HEK293 (cell line): Measurements from ENCODE around the gene CYP27B1.

Experiments used
- FEZF1 ChIP-seq: fragments of 450-650 bp; formaldehyde crosslinking; IDR thresholded peaks from 2 replicates; pipeline ENCODE4 v1.5.1; 2016; ENCODE audit warnings: missing biosample characterization, missing genetic modification characterization
- KLF17 ChIP-seq: fragments of 450-650 bp; formaldehyde crosslinking; IDR thresholded peaks from 2 replicates; pipeline ENCODE4 v1.5.1; 2016; ENCODE audit warnings: missing biosample characterization, missing genetic modification characterization
- PATZ1 ChIP-seq: fragments of 450-650 bp; formaldehyde crosslinking; IDR thresholded peaks from 2 replicates; pipeline ENCODE4 v1.5.1; 2016; ENCODE audit warnings: missing biosample characterization, missing genetic modification characterization
- SCRT2 ChIP-seq: fragments of 450-650 bp; formaldehyde crosslinking; IDR thresholded peaks from 2 replicates; pipeline ENCODE4 v1.5.1; 2016; ENCODE audit warnings: missing biosample characterization, missing genetic modification characterization
- YY2 ChIP-seq: fragments of 450-650 bp; formaldehyde crosslinking; IDR thresholded peaks from 2 replicates; pipeline ENCODE4 v1.5.1; 2016; ENCODE audit warnings: missing biosample characterization, missing genetic modification characterization
- ZBTB11 ChIP-seq: fragments of 450-650 bp; formaldehyde crosslinking; conservative IDR thresholded peaks from 2 replicates; pipeline ENCODE4 v1.5.1; 2016; ENCODE audit warnings: low read depth, missing biosample characterization, missing genetic modification characterization
- ZBTB21 ChIP-seq: fragments of 450-650 bp; formaldehyde crosslinking; IDR thresholded peaks from 2 replicates; pipeline ENCODE4 v1.5.1; 2017; ENCODE audit warnings: missing biosample characterization, missing genetic modification characterization
- ZBTB7A ChIP-seq: fragments of 450-650 bp; formaldehyde crosslinking; IDR thresholded peaks from 2 replicates; pipeline ENCODE4 v1.5.1; 2016; ENCODE audit warnings: low read depth, missing biosample characterization, missing genetic modification characterization
- ZBTB8A ChIP-seq: fragments of 450-650 bp; formaldehyde crosslinking; IDR thresholded peaks from 2 replicates; pipeline ENCODE4 v1.5.1; 2016; ENCODE audit warnings: missing biosample characterization, missing genetic modification characterization
- ZIC2 ChIP-seq: fragments of 450-650 bp; formaldehyde crosslinking; IDR thresholded peaks from 2 replicates; pipeline ENCODE4 v1.5.1; 2016; ENCODE audit warnings: missing biosample characterization, missing genetic modification characterization
- ZNF114 ChIP-seq: fragments of 450-650 bp; formaldehyde crosslinking; IDR thresholded peaks from 2 replicates; pipeline ENCODE4 v1.5.0; 2017; ENCODE audit warnings: missing biosample characterization, missing genetic modification characterization
- ZNF132 ChIP-seq: fragments of 450-650 bp; formaldehyde crosslinking; IDR thresholded peaks from 2 replicates; pipeline ENCODE4 v1.5.1; 2017; ENCODE audit warnings: missing biosample characterization, missing genetic modification characterization, borderline replicate concordance
- ZNF239 ChIP-seq: fragments of 450-650 bp; formaldehyde crosslinking; IDR thresholded peaks from 2 replicates; pipeline ENCODE4 v1.5.1; 2016; ENCODE audit warnings: missing biosample characterization, missing genetic modification characterization
- ZNF341 ChIP-seq: fragments of 450-650 bp; formaldehyde crosslinking; IDR thresholded peaks from 2 replicates; pipeline ENCODE4; 2016; ENCODE audit warnings: low read depth, missing biosample characterization, missing genetic modification characterization
- ZNF404 ChIP-seq: fragments of 450-650 bp; formaldehyde crosslinking; IDR thresholded peaks from 2 replicates; pipeline ENCODE4 v1.5.1; 2017; ENCODE audit warnings: missing biosample characterization, missing genetic modification characterization
- ZNF426 ChIP-seq: fragments of 450-650 bp; formaldehyde crosslinking; IDR thresholded peaks from 2 replicates; pipeline ENCODE4 v1.5.1; 2017; ENCODE audit warnings: missing biosample characterization, missing genetic modification characterization, mild to moderate bottlenecking, inconsistent platforms, moderate library complexity
- ZNF433 ChIP-seq: fragments of 450-650 bp; formaldehyde crosslinking; IDR thresholded peaks from 2 replicates; pipeline ENCODE4 v1.5.1; 2016; ENCODE audit warnings: missing biosample characterization, missing genetic modification characterization, low read depth
- ZNF529 ChIP-seq: fragments of 450-650 bp; formaldehyde crosslinking; IDR thresholded peaks from 2 replicates; pipeline ENCODE4 v1.5.1; 2017; ENCODE audit warnings: missing genetic modification characterization, missing biosample characterization; ENCODE audit not compliant: insufficient replicate concordance
- ZNF580 ChIP-seq: fragments of 450-650 bp; formaldehyde crosslinking; IDR thresholded peaks from 2 replicates; pipeline ENCODE4 v1.5.1; 2016; ENCODE audit warnings: missing biosample characterization, missing genetic modification characterization
- ZNF610 ChIP-seq: fragments of 450-650 bp; formaldehyde crosslinking; IDR thresholded peaks from 2 replicates; pipeline ENCODE4 v1.5.1; 2016; ENCODE audit warnings: missing biosample characterization, missing genetic modification characterization, borderline replicate concordance
- ZNF660 ChIP-seq: fragments of 450-650 bp; IDR thresholded peaks from 2 replicates; pipeline ENCODE4 v1.5.1; 2018; ENCODE audit warnings: missing biosample characterization, mild to moderate bottlenecking, missing genetic modification characterization
- ZNF701 ChIP-seq: fragments of 450-650 bp; formaldehyde crosslinking; IDR thresholded peaks from 2 replicates; pipeline ENCODE4 v1.5.1; 2016; ENCODE audit warnings: missing biosample characterization, missing genetic modification characterization
- ZNF747 ChIP-seq: fragments of 450-650 bp; formaldehyde crosslinking; IDR thresholded peaks from 2 replicates; pipeline ENCODE4 v1.5.1; 2016; ENCODE audit warnings: missing biosample characterization, missing genetic modification characterization
- TF ChIP-seq, protein P1 (sequence below): fragments of 450-650 bp; formaldehyde crosslinking; IDR thresholded peaks from 2 replicates; pipeline ENCODE4 v1.5.1; 2016; ENCODE audit warnings: missing biosample characterization, missing genetic modification characterization
- TF ChIP-seq, protein P2 (sequence below): fragments of 450-650 bp; formaldehyde crosslinking; IDR thresholded peaks from 2 replicates; pipeline ENCODE4; 2016; ENCODE audit warnings: missing biosample characterization, missing genetic modification characterization
- TF ChIP-seq, protein P3 (sequence below): fragments of 450-650 bp; formaldehyde crosslinking; IDR thresholded peaks from 2 replicates; pipeline ENCODE4 v1.5.1; 2016; ENCODE audit warnings: missing biosample characterization, missing genetic modification characterization
- TF ChIP-seq, protein P4 (sequence below): fragments of 450-650 bp; formaldehyde crosslinking; IDR thresholded peaks from 2 replicates; pipeline ENCODE4 v1.5.1; 2016; ENCODE audit warnings: missing biosample characterization, missing genetic modification characterization

Gene CYP27B1

DNA sequence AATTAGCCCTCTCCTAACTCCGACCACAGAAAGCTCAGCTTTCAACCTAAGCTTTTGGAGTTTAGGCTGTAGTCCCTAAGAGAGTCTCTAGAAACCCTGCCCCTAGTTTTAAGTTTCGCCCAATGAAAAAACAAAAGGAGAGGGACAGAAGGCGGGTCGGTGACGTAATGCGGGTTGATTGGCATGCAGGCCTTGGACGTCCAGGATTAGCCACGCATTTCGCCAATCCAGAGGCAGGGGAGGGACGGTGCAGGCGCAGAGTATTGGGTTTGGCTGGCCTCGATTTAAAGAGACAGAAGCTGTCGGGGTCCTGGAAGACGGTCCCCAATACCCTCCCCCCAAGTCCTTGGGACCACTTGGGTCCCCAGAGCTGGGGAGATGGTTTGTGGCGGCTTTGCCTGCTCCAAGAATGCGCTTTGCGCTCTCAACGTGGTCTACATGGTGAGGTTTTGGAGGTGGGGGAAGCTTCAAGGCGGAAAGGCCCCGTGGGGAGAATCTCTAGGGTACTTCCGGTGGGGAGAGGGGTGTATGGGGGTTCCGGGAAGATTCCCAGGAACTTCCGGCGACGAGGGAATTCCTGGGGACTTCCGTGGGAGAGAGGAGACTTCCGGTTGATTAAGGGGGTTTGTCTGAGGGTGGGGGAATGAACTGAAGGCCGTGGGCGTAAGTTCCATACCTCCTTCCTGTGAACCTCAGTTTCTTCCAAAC is 21.9 kb downstream of the CYP27B1 start, which contains the start of gene TSPAN31 (continued):
- TF ChIP-seq, protein P1, sequence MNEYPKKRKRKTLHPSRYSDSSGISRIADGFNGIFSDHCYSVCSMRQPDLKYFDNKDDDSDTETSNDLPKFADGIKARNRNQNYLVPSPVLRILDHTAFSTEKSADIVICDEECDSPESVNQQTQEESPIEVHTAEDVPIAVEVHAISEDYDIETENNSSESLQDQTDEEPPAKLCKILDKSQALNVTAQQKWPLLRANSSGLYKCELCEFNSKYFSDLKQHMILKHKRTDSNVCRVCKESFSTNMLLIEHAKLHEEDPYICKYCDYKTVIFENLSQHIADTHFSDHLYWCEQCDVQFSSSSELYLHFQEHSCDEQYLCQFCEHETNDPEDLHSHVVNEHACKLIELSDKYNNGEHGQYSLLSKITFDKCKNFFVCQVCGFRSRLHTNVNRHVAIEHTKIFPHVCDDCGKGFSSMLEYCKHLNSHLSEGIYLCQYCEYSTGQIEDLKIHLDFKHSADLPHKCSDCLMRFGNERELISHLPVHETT, result 0 out of 2 replicates have a peak, but pooled peaks have one; percentile 6
- peak; percentile 79; the same call in 1 of the 2 replicates for TF ChIP-seq ZBTB7A
- TF ChIP-seq ZNF701 (tag by site-specific recombination), result no peak
- no peak for TF ChIP-seq ZNF426 (tag by site-specific recombination)
- TF ChIP-seq ZNF114, result no peak
- TF ChIP-seq ZNF529, result no peak
- TF ChIP-seq ZBTB8A (tag by site-specific recombination), result peak; percentile 63; the same call in 1 of the 2 replicates
- peak; percentile 68 for TF ChIP-seq ZIC2 (tag by site-specific recombination)
- 0 out of 2 replicates have a peak, but pooled peaks have one; percentile 13 for TF ChIP-seq KLF17
- TF ChIP-seq ZNF660 (tag by site-specific recombination), result peak; percentile 27; the same call in 1 of the 2 replicates
- no peak for TF ChIP-seq FEZF1 (tag by site-specific recombination)
- TF ChIP-seq ZNF747 (tag by site-specific recombination), result no peak
- peak; percentile 98 for TF ChIP-seq ZBTB11 (tag by site-specific recombination)
- TF ChIP-seq ZNF404 (tag by site-specific recombination), result no peak
- no peak for TF ChIP-seq ZNF239
- peak; percentile 99 for TF ChIP-seq ZNF580 (tag by site-specific recombination)
- TF ChIP-seq SCRT2 (tag by site-specific recombination), result no peak
- peak; percentile 95 for TF ChIP-seq PATZ1
- no peak for TF ChIP-seq ZBTB21
- no peak for TF ChIP-seq ZNF132 (tag by site-specific recombination)
- TF ChIP-seq, protein P2, sequence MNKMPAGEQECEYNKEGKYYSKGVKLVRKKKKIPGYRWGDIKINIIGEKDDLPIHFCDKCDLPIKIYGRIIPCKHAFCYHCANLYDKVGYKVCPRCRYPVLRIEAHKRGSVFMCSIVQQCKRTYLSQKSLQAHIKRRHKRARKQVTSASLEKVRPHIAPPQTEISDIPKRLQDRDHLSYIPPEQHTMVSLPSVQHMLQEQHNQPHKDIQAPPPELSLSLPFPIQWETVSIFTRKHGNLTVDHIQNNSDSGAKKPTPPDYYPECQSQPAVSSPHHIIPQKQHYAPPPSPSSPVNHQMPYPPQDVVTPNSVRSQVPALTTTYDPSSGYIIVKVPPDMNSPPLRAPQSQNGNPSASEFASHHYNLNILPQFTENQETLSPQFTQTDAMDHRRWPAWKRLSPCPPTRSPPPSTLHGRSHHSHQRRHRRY (tag by site-specific recombination), result no peak
- TF ChIP-seq, protein P3, sequence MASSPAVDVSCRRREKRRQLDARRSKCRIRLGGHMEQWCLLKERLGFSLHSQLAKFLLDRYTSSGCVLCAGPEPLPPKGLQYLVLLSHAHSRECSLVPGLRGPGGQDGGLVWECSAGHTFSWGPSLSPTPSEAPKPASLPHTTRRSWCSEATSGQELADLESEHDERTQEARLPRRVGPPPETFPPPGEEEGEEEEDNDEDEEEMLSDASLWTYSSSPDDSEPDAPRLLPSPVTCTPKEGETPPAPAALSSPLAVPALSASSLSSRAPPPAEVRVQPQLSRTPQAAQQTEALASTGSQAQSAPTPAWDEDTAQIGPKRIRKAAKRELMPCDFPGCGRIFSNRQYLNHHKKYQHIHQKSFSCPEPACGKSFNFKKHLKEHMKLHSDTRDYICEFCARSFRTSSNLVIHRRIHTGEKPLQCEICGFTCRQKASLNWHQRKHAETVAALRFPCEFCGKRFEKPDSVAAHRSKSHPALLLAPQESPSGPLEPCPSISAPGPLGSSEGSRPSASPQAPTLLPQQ (tag by site-specific recombination), result no peak
- no peak for TF ChIP-seq YY2 (tag by site-specific recombination)
- peak; percentile 68 for TF ChIP-seq ZNF341 (tag by site-specific recombination)
- TF ChIP-seq ZNF610 (tag by site-specific recombination), result 0 out of 2 replicates have a peak, but pooled peaks have one; percentile 19
- TF ChIP-seq, protein P4, sequence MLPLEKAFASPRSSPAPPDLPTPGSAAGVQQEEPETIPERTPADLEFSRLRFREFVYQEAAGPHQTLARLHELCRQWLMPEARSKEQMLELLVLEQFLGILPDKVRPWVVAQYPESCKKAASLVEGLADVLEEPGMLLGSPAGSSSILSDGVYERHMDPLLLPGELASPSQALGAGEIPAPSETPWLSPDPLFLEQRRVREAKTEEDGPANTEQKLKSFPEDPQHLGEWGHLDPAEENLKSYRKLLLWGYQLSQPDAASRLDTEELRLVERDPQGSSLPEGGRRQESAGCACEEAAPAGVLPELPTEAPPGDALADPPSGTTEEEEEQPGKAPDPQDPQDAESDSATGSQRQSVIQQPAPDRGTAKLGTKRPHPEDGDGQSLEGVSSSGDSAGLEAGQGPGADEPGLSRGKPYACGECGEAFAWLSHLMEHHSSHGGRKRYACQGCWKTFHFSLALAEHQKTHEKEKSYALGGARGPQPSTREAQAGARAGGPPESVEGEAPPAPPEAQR (tag by site-specific recombination), result 0 out of 2 replicates have a peak, but pooled peaks have one; percentile 3
- TF ChIP-seq ZNF433, result no peak
